ENCODE results near the gene USP40. TPM values are rescaled to one million over a fixed set of nuclear protein-coding genes. Genes with fewer than 3 reads are reported as not detected.

The USP40 gene
- total RNA-seq, 1 experiment from 2014 or later: 34.9 TPM

GRCh38 chr2:233457356-233457755, 109.2 kb downstream of the USP40 start:
- TF ChIP-seq TCF7L2 (IDR thresholded peaks at IDR 0.05; ENCODE audit: borderline replicate concordance, extremely low read depth, insufficient read depth, insufficient read length) (no peak), SRF (IDR thresholded peaks at IDR 0.05; ENCODE audit: low read depth) (no peak), YY1 (IDR thresholded peaks at IDR 0.05; ENCODE audit: extremely low read depth, insufficient replicate concordance, low read depth, low read length) (no peak), CBX3 (IDR thresholded peaks at IDR 0.05; ENCODE audit: low read depth) (no peak), EZH2phosphoT487 (IDR thresholded peaks at IDR 0.05; ENCODE audit: borderline replicate concordance) (no peak), ZFX (IDR thresholded peaks at IDR 0.05) (no peak), ELF1 (IDR thresholded peaks at IDR 0.05; ENCODE audit: borderline replicate concordance, low read depth) (no peak), EGR1 (IDR thresholded peaks at IDR 0.05; ENCODE audit: low read depth) (no peak), ATF3 (IDR thresholded peaks at IDR 0.05) (no peak), CEBPB (IDR thresholded peaks at IDR 0.05; ENCODE audit: low read depth) (no peak), REST (IDR thresholded peaks at IDR 0.05; ENCODE audit: low read depth) (no peak), CTCF (IDR thresholded peaks at IDR 0.05 in 2 of 3, conservative IDR thresholded peaks at IDR 0.05 in 1 of 3; ENCODE audit: borderline replicate concordance in 1 of 3, insufficient read depth in 1 of 3, low read depth in 2 of 3, low read length in 2 of 3) (no peak), RAD21 (IDR thresholded peaks at IDR 0.05; ENCODE audit: low read depth) (no peak), JUND (IDR thresholded peaks at IDR 0.05) (no peak), POLR2A (IDR thresholded peaks at IDR 0.05; ENCODE audit: borderline replicate concordance, extremely low read depth, insufficient read depth, insufficient read length) (no peak), SIN3A (IDR thresholded peaks at IDR 0.05; ENCODE audit: low read depth) (no peak), ZNF274 (IDR thresholded peaks at IDR 0.05; ENCODE audit: low read depth, low read length) (no peak), ZBTB33 (IDR thresholded peaks at IDR 0.05; ENCODE audit: extremely low read depth, insufficient replicate concordance, low read length) (no peak)
- H3K27me3 ChIP-seq (ENCODE audit: insufficient read depth, low read length): no peaks in the 10 kb centered on the region
- H2AFZ ChIP-seq (ENCODE audit: low read depth, low read length, poor library complexity, severe bottlenecking): no peak overlapping the region
- no peaks in the 10 kb centered on the region for H3K4me1 ChIP-seq (ENCODE audit: control insufficient read depth in 1 of 2, insufficient read depth in 2 of 2, low read length in 2 of 2)
- H4K20me1 ChIP-seq (ENCODE audit: insufficient read depth): no peaks in the 10 kb centered on the region
- H3K79me2 ChIP-seq (ENCODE audit: insufficient read depth, low read length): no peaks in the 10 kb centered on the region
- ChIA-PET POLR2A (no interaction called here), RAD21 (ENCODE audit: low non-redundant PET in 1 of 2, low total read pairs in 2 of 2, uncharacterized antibody in 2 of 2, unreplicated experiment in 2 of 2) (no interaction called here), CTCF (no interaction called here)
- intact Hi-C loops (cut with micrococcal nuclease): no loop called here
- peaks cover 30 to 32% of the 10 kb centered on the region in 2 experiments; a peak in 3 of 4 replicates for H3K36me3 ChIP-seq (ENCODE audit: control insufficient read depth in 1 of 2, insufficient read depth in 2 of 2, low read length in 2 of 2)
- ATAC-seq (no peak), DNase-seq (ENCODE audit: low read depth, low spot score) (no peak)
- no peaks in the 10 kb centered on the region for H3K9me3 ChIP-seq (ENCODE audit: control insufficient read depth in 1 of 2, insufficient read depth in 1 of 2, low read depth in 1 of 2, low read length in 2 of 2)
- no peak overlapping the region for H3K27ac ChIP-seq (ENCODE audit: low read depth, low read length)
- no peak overlapping the region for H3K4me3 ChIP-seq (replicated peaks in 1 of 2; ENCODE audit: low read depth in 1 of 2, low read length in 2 of 2)
- no peak overlapping the region for H3K9ac ChIP-seq (ENCODE audit: low read length)
- no peaks in the 10 kb centered on the region for H3K9me2 ChIP-seq (ENCODE audit: insufficient read depth)
- H3K4me2 ChIP-seq (ENCODE audit: low read length): no peak overlapping the region
- no TSS peak for BruUV-seq (replicated peaks)

All from HCT116 (cell line).